HG03378 (cell line): Measurements from ENCODE around the gene PLB1.

Experiments used
- ATAC-seq: cut with Tn5 transposase; IDR thresholded peaks from one replicate; pipeline ENCODE4 v1.9.1; 2021; ENCODE audit warnings: mild to moderate bottlenecking, moderate library complexity; ENCODE audit not compliant: unreplicated experiment

Gene PLB1

GRCh38 chr2:28684142-28684858 lies 188.4 kb downstream of the PLB1 start:
- ATAC-seq = no peak

- ATAC-seq = no peak
These were observed 191.3 kb downstream of the PLB1 start for GRCh38 chr2:28687171-28687570.

GRCh38 chr2:28687640-28688385 lies 192.0 kb downstream of the PLB1 start:
- ATAC-seq = no peak

DNA sequence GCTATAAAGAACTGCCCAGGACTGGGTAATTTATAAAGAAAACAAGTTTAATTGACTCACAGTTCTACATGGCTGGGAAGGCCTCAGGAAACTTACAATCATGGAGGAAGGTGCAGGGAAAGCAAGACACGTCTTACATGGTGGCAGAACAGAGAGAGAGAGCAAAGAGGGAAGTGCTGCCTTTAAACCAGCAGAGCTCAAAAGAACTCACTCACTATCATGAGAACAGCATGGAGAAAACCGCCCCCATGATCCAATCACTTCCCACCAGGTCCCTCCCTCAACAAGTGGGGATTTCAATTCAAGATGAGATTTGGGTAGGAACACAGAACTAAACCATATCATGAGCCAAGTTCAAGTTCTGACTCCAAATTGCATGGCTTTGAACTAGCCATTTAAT lies 193.0 kb downstream of the PLB1 start:
- no peak for ATAC-seq

DNA sequence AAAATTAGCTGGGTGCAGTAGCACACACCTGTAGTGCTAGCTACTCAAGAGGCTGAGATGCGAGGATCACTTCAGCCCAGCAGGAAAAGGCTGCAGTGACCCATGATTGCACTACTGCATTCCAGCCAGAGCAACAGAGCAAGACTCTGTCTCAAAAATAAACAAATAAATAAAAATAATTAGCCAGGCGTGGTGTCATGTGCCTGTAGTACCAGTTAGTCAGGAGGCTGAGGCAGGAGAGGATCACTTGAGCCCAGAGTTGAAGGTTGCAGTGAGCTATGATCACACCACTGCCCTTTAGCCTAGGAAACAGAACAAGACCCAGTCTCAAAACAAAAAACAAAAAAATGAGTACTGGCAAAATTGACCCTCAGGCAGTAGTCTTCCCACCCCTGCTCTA lies 193.9 kb downstream of the PLB1 start:
- ATAC-seq = no peak

DNA sequence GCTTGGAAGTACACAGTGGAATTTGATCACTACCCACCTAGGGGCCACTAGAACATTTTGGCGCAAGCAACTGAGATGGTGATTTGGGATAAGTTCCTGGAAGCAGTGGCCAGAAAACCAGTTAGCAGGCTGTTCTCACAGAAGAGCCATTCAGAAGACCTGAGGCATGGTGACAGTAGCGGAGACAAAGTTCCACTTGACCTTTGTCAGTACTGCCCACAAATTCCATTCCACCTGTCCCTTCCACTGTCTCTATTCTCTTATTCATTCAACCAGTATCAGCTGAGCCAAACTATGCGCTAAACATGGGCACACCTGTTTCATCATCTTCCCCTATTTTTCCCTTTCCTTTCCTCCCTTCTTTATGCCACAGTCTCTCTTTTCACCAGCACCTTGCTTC lies 196.6 kb downstream of the PLB1 start:
- ATAC-seq = no peak

DNA sequence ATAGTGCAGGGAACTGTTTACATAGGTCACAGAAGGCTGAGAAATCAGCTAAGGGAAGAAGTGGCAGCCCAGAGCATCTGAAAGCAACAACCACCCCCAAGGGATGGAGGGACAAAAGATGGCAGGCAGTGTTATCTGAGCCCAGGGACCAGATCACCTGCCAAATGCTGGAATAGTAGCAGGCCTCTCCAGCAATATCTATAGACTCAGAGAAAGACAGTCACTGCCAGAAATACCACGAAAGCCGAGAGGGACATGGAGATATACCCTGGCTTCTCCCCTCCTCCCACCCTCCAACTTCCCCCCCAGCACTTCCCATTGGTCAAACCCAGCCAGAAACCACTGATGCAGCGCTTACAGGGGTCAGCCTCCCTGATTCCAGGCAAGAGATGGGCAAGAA lies 197.4 kb downstream of the PLB1 start:
- ATAC-seq = no peak
